ENCODE data around the gene NT5C2.

NT5C2 gene

GRCh38 chr10:103041391-103041790 is 151.7 kb downstream of the NT5C2 start:
- FAIRE-seq (no peak), DNase-seq (ENCODE audit: insufficient read length, low spot score) (no peak)
- TF ChIP-seq SPI1 (IDR thresholded peaks at IDR 0.05; ENCODE audit: low read depth, low read length) (no peak), PAX5 (IDR thresholded peaks at IDR 0.05; ENCODE audit: insufficient read depth, low read length, severe bottlenecking) (no peak), POLR2AphosphoS5 (IDR thresholded peaks at IDR 0.05; ENCODE audit: low read depth, low read length) (no peak), TAF1 (IDR thresholded peaks at IDR 0.05; ENCODE audit: low read depth, low read length) (no peak), POLR2A (IDR thresholded peaks at IDR 0.05; ENCODE audit: low read depth, low read length) (no peak), POU2F2 (IDR thresholded peaks at IDR 0.05; ENCODE audit: low read depth, low read length) (no peak)

- TF ChIP-seq POLR2A (IDR thresholded peaks at IDR 0.05; ENCODE audit: low read depth, low read length), result no peak
- TF ChIP-seq POU2F2 (IDR thresholded peaks at IDR 0.05; ENCODE audit: low read depth, low read length), result no peak
- no peak for TF ChIP-seq SPI1 (IDR thresholded peaks at IDR 0.05; ENCODE audit: low read depth, low read length)
- TF ChIP-seq POLR2AphosphoS5 (IDR thresholded peaks at IDR 0.05; ENCODE audit: low read depth, low read length), result no peak
- TF ChIP-seq PAX5 (IDR thresholded peaks at IDR 0.05; ENCODE audit: insufficient read depth, low read length, severe bottlenecking), result no peak
- TF ChIP-seq TAF1 (IDR thresholded peaks at IDR 0.05; ENCODE audit: low read depth, low read length), result no peak
- FAIRE-seq (peak; percentile 9), DNase-seq (ENCODE audit: insufficient read length, low spot score) (no peak)
These were observed 152.7 kb downstream of the NT5C2 start for GRCh38 chr10:103040418-103040817.

GRCh38 chr10:103038570-103038969 is 154.5 kb downstream of the NT5C2 start:
- no peak for TF ChIP-seq TAF1 (IDR thresholded peaks at IDR 0.05; ENCODE audit: low read depth, low read length)
- no peak for TF ChIP-seq PAX5 (IDR thresholded peaks at IDR 0.05; ENCODE audit: insufficient read depth, low read length, severe bottlenecking)
- TF ChIP-seq POLR2AphosphoS5 (IDR thresholded peaks at IDR 0.05; ENCODE audit: low read depth, low read length), result no peak
- TF ChIP-seq POU2F2 (IDR thresholded peaks at IDR 0.05; ENCODE audit: low read depth, low read length), result no peak
- DNase-seq (ENCODE audit: insufficient read length, low spot score) (no peak), FAIRE-seq (no peak)
